ENCODE data around the gene WDR74. TPM values are rescaled to one million over a fixed set of nuclear protein-coding genes. Genes with fewer than 3 reads are reported as not detected.
"Not testable (repeated sequence)": the region's sequence is repeated elsewhere in the genome, so short reads cannot be mapped to it uniquely, and the experiment has no call there.

Gene WDR74
- total RNA-seq, 2 donors from 2014 or later: 15.8 to 40.0 TPM

DNA sequence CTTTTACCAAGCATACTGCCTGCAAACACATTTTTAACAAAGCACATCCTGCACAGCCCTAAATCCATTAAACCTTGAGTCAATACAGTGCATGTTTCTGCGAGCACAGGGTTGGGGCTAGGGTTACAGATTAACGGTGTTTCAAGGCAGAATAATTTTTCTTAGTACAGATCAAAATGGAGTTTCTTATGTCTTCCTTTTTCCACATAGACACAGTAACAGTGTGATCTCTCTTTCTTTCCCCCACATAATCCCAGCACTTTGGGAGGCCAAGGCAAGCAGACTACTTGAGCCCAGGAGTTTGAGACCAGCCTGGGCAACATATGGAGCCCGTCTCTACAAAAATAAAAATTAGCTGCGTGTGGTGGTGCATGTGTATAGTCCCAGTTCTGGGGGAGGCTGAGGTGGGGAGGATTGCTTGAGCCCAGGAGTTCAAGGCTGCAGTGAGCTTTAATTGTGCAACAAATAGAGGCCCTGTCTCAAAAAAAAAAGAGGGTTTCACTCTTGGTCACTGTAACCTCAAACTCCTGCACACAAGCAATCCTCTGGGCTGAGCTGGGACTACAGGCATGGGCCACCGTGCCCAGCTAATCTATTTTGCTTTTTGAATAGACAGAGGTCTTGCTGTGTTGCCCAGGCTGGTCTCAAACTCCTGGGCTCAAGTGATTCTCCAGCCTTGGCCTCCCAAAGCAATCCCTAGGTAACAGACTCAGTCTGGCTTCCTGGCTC, 21.6 kb upstream of the WDR74 start:
- TF ChIP-seq, protein P1, sequence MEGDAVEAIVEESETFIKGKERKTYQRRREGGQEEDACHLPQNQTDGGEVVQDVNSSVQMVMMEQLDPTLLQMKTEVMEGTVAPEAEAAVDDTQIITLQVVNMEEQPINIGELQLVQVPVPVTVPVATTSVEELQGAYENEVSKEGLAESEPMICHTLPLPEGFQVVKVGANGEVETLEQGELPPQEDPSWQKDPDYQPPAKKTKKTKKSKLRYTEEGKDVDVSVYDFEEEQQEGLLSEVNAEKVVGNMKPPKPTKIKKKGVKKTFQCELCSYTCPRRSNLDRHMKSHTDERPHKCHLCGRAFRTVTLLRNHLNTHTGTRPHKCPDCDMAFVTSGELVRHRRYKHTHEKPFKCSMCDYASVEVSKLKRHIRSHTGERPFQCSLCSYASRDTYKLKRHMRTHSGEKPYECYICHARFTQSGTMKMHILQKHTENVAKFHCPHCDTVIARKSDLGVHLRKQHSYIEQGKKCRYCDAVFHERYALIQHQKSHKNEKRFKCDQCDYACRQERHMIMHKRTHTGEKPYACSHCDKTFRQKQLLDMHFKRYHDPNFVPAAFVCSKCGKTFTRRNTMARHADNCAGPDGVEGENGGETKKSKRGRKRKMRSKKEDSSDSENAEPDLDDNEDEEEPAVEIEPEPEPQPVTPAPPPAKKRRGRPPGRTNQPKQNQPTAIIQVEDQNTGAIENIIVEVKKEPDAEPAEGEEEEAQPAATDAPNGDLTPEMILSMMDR (IDR thresholded peaks at IDR 0.05): no peak
- TF ChIP-seq POLR2A (IDR thresholded peaks at IDR 0.05): no peak
- 48 to 55% methylated on average over 5 of the region's 5 CpGs for WGBS, 2 donors
- no peak for DNase-seq

DNA sequence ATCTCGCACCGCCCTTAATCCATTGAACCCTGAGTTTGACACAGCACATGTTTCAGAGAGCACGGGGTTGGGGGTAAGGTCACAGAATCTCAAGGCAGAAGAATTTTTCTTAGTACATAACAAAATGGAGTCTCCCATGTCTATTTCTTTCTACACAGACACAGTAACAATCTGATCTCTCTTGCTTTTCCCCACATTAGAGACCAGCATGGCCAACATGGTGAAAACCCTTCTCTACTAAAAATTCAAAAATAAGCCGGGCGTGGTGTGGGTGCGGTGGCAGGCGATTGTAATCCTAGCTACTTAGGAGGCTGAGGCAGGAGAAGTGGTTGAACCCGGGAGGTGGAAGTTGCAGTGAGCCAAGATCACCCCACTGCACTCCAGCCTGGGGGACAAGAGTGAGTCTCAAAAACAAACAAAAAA, 19.9 kb upstream of the WDR74 start:
- peaks cover 50% of the 10 kb centered on the region for H3K4me1 ChIP-seq
- intact Hi-C loops (cut with DNase I); H3K4me3 ChIP-seq; H3K27ac ChIP-seq; ATAC-seq; H3K36me3 ChIP-seq (replicated peaks in 1 of 2; ENCODE audit: insufficient read depth in 1 of 2, low read depth in 2 of 2); H3K9me3 ChIP-seq; DNase-seq; H3K27me3 ChIP-seq: not testable (repeated sequence)
- 89 to 91% methylated on average over 6 to 8 of the region's 8 CpGs for WGBS, 2 donors

More for the DNA sequence above, 21.6 kb upstream of the WDR74 start:
- no peak overlapping the region for H3K4me3 ChIP-seq
- H3K27me3 ChIP-seq: no peaks in the 10 kb centered on the region
- H3K9me3 ChIP-seq: no peaks in the 10 kb centered on the region
- no peak for ATAC-seq
- intact Hi-C loops (cut with DNase I): no loop called here
- H3K36me3 ChIP-seq (replicated peaks in 1 of 2; ENCODE audit: insufficient read depth in 1 of 2, low read depth in 2 of 2): no peaks in the 10 kb centered on the region
- peaks cover 46% of the 10 kb centered on the region for H3K4me1 ChIP-seq
- H3K27ac ChIP-seq: peak overlapping the region in 2 of 4 donors; percentile 26 to 32

DNA sequence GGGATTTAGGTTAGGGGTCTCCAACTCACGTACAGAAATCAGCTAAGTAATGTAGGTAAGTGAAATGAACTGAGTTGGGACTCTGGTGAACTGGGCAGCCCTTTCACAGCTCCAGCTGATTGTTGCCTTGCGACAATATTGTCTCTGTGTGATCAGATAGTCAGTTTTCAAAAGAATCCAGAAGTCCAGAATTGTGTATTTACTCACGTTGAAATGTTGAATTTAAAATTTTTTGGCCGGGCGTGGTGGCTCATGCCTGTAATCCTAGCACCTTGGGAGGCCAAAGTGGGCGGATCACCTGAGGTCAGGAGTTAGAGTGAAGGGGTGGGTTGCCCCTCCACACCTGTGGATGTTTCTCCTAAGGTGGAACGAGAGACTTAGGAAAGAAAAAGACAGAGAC, 18.8 kb upstream of the WDR74 start:
- intact Hi-C loops (cut with DNase I): no loop called here
- Histone ChIP-seq H3K4me3 (no peak overlapping the region), H3K27me3 (no peaks in the 10 kb centered on the region), H3K9me3 (no peaks in the 10 kb centered on the region), H3K36me3 (replicated peaks in 1 of 2; ENCODE audit: insufficient read depth in 1 of 2, low read depth in 2 of 2) (peaks cover 3 to 6% of the 10 kb centered on the region in 2 donors), H3K4me1 (peaks cover 61% of the 10 kb centered on the region), H3K27ac (peak overlapping the region in 3 of 4 donors; percentile 8 to 91 (median 89))
- ATAC-seq (no peak), DNase-seq (no peak)
- WGBS, 2 donors: 45 to 50% methylated on average over 7 of the region's 7 CpGs
- TF ChIP-seq, protein P1 (IDR thresholded peaks at IDR 0.05): no peak
- no peak for TF ChIP-seq POLR2A (IDR thresholded peaks at IDR 0.05)

DNA sequence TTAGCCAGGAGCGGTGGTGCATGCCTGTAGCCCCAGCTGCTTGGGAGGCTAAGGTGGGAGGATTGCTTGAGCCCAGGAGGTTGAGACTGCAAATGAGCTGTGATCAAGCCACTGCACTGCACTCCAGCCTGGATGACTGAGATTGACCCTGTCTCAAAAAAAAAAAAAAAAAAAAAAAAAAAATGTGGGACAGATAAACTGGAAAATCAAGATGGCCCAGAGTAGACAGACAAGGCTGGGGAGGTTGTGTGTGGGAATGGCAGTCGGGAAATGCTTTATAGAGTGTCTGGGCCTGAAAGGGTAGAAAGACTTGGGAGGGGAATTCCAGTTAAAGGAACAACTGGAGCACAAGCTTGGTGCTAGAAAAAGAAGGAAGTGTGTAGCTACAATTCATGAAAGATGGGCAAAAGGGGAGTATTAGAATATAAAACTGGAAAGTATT, 18.2 kb upstream of the WDR74 start:
- no peaks in the 10 kb centered on the region for H3K27me3 ChIP-seq
- peaks cover 5 to 12% of the 10 kb centered on the region in 2 donors for H3K36me3 ChIP-seq (replicated peaks in 1 of 2; ENCODE audit: insufficient read depth in 1 of 2, low read depth in 2 of 2)
- no peaks in the 10 kb centered on the region for H3K9me3 ChIP-seq
- 40 to 50% methylated on average over 2 of the region's 2 CpGs for WGBS, 2 donors
- H3K4me1 ChIP-seq: peaks cover 63% of the 10 kb centered on the region
- H3K4me3 ChIP-seq: no peak overlapping the region
- DNase-seq: no peak
- intact Hi-C loops (cut with DNase I): no loop called here
- no peak for TF ChIP-seq POLR2A (IDR thresholded peaks at IDR 0.05)
- TF ChIP-seq, protein P1 (IDR thresholded peaks at IDR 0.05): no peak
- ATAC-seq: no peak
- H3K27ac ChIP-seq: peak overlapping the region in 3 of 4 donors; percentile 88 to 91 (median 89)

DNA sequence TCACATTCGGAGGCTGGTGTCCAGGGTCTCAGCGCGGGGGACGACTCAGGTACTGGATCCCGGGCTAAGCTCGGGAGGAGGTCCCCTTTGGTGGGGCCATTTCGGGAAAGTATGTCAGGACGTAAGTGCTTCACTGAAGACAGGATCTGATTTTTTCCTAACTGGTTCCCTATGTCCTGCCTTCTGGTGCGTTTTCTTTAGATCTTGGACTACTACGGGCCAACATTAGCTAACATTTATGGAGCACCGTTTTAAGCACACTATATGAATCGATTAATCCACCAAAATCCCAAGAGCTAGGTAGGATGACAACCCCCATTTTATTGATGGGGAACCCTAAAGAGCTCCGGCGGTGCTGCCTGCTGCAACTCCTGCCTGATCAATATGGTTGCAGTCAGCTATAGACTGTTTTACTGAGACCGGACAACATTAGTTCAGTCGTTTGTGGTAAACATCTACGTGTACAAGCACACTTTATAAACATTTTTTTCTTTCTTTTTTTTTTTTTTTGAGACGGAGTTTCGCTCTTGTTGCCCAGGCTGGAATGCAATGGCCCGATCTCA, 17.0 kb upstream of the WDR74 start:
- ATAC-seq: peak; percentile 8
- H3K36me3 ChIP-seq (replicated peaks in 1 of 2; ENCODE audit: insufficient read depth in 1 of 2, low read depth in 2 of 2): peaks cover 5 to 14% of the 10 kb centered on the region in 2 donors
- no peaks in the 10 kb centered on the region for H3K27me3 ChIP-seq
- TF ChIP-seq, protein P1 (IDR thresholded peaks at IDR 0.05): no peak
- no peak for TF ChIP-seq POLR2A (IDR thresholded peaks at IDR 0.05)
- H3K9me3 ChIP-seq: no peaks in the 10 kb centered on the region
- no peak for DNase-seq
- 3% methylated on average over 13 to 20 of the region's 20 CpGs for WGBS, 2 donors
- peak overlapping the region; percentile 28 to 50 for H3K4me3 ChIP-seq
- peaks cover 59% of the 10 kb centered on the region for H3K4me1 ChIP-seq
- intact Hi-C loops (cut with DNase I): no loop called here
- H3K27ac ChIP-seq: peak overlapping the region; percentile 84 to 91 (median 88)

Data from body of pancreas (tissue), 4 donors.